Measurements from ENCODE around the gene NPAS3.

Gene NPAS3

GRCh38 chr14:33592297-33592696, 653.6 kb downstream of the NPAS3 start:
- Histone ChIP-seq H3K36me3 (ENCODE audit: insufficient read depth, low read length) (no peaks in the 10 kb centered on the region), H2AFZ (ENCODE audit: low read length) (no peak overlapping the region), H3F3A (ENCODE audit: low read depth) (no peaks in the 10 kb centered on the region), H3K27me3 (ENCODE audit: insufficient read depth, low read length, poor library complexity, severe bottlenecking) (no peaks in the 10 kb centered on the region), H3K4me2 (ENCODE audit: low read depth, low read length, poor library complexity, severe bottlenecking) (no peak overlapping the region), H3K79me2 (ENCODE audit: insufficient read depth, low read length) (no peaks in the 10 kb centered on the region), H3K9ac (ENCODE audit: low read depth, low read length, poor library complexity, severe bottlenecking) (no peak overlapping the region), H4K20me1 (ENCODE audit: insufficient read depth, low read length, poor library complexity, severe bottlenecking) (no peaks in the 10 kb centered on the region), H3K4me3 (ENCODE audit: low read length, poor library complexity, severe bottlenecking) (no peak overlapping the region), H3K4me1 (ENCODE audit: insufficient read depth, low read length, poor library complexity, severe bottlenecking) (peaks cover 8% of the 10 kb centered on the region), H3K9me3 (ENCODE audit: insufficient read depth, low read depth, low read length) (no peaks in the 10 kb centered on the region), H3K9me2 (replicated peaks; ENCODE audit: low read depth, low read length) (no peaks in the 10 kb centered on the region)
- no peak for TF ChIP-seq EZH2phosphoT487 (IDR thresholded peaks at IDR 0.05; ENCODE audit: borderline replicate concordance)
- TF ChIP-seq, protein P1, sequence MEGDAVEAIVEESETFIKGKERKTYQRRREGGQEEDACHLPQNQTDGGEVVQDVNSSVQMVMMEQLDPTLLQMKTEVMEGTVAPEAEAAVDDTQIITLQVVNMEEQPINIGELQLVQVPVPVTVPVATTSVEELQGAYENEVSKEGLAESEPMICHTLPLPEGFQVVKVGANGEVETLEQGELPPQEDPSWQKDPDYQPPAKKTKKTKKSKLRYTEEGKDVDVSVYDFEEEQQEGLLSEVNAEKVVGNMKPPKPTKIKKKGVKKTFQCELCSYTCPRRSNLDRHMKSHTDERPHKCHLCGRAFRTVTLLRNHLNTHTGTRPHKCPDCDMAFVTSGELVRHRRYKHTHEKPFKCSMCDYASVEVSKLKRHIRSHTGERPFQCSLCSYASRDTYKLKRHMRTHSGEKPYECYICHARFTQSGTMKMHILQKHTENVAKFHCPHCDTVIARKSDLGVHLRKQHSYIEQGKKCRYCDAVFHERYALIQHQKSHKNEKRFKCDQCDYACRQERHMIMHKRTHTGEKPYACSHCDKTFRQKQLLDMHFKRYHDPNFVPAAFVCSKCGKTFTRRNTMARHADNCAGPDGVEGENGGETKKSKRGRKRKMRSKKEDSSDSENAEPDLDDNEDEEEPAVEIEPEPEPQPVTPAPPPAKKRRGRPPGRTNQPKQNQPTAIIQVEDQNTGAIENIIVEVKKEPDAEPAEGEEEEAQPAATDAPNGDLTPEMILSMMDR (conservative IDR thresholded peaks at IDR 0.05; ENCODE audit: low read length) = no peak

DNA sequence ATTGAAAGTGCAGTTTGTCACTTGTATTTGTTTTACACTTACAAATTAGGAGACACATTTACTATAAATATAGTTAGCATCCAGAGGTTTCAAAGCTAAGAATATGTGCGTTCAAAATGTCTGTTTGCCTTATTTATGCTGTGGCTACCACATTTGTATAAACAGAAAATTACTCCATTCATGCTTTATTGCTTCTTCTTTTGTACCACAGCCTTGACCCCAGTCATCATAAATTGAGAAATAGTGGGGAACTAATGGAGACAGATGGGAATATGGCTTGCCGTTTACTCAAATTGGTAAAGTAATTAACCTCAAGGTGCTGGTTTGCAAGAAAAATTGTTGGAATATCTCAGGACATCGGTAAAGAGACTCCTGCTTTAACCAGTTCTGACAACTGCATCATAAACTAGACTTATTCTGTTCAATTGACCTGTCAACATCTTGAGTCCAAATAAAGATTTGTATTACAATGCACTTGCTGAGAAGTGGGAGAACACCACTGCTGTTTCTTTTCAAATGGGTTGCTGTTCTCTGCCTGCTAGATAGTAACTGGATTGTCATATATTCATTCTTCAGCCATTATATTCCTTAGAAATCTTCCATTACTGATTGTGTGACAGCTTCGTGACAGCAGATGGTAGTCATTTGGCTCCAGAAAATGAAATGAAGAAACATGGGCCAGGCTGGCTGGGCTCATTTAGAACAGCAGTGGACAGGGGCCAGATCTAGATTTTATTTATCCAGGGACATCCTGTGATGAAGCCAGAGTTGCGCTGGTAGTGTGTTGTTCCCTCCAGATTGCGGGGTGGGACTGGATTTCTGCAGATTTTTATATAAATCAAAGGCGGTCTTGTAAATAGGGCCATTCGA, 657.8 kb downstream of the NPAS3 start:
- no peaks in the 10 kb centered on the region for H3K79me2 ChIP-seq (ENCODE audit: insufficient read depth, low read length)
- TF ChIP-seq, protein P1 (conservative IDR thresholded peaks at IDR 0.05; ENCODE audit: low read length) = no peak
- TF ChIP-seq EZH2phosphoT487 (IDR thresholded peaks at IDR 0.05; ENCODE audit: borderline replicate concordance) = no peak
- no peaks in the 10 kb centered on the region for H3F3A ChIP-seq (ENCODE audit: low read depth)
- no peaks in the 10 kb centered on the region for H4K20me1 ChIP-seq (ENCODE audit: insufficient read depth, low read length, poor library complexity, severe bottlenecking)
- H3K9me3 ChIP-seq (ENCODE audit: insufficient read depth, low read depth, low read length) = no peaks in the 10 kb centered on the region
- H3K4me2 ChIP-seq (ENCODE audit: low read depth, low read length, poor library complexity, severe bottlenecking) = no peak overlapping the region
- H3K9ac ChIP-seq (ENCODE audit: low read depth, low read length, poor library complexity, severe bottlenecking) = no peak overlapping the region
- no peaks in the 10 kb centered on the region for H3K36me3 ChIP-seq (ENCODE audit: insufficient read depth, low read length)
- no peak overlapping the region for H3K4me3 ChIP-seq (ENCODE audit: low read length, poor library complexity, severe bottlenecking)
- H3K4me1 ChIP-seq (ENCODE audit: insufficient read depth, low read length, poor library complexity, severe bottlenecking) = no peaks in the 10 kb centered on the region
- H2AFZ ChIP-seq (ENCODE audit: low read length) = no peak overlapping the region
- no peaks in the 10 kb centered on the region for H3K27me3 ChIP-seq (ENCODE audit: insufficient read depth, low read length, poor library complexity, severe bottlenecking)
- no peaks in the 10 kb centered on the region for H3K9me2 ChIP-seq (replicated peaks; ENCODE audit: low read depth, low read length)

DNA sequence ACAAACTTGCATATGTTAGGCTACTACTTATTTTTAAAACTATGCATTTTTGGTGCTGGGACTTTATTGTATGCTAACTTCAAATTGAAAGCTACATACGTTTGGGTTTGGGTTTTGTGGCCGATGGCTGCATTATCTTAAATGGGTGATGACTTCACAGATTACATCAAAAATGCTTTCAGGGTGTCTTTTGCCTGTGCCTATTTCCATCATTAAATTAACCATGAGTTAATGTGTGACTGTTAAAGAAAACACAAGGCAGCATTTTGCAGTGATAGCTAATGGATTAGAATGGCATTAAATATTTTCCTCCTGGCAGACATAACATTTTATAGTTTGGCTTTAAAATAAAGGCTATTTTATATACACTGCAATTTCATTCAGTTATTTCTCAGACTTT, 659.9 kb downstream of the NPAS3 start:
- Histone ChIP-seq H2AFZ (ENCODE audit: low read length) (no peak overlapping the region), H3K79me2 (ENCODE audit: insufficient read depth, low read length) (no peaks in the 10 kb centered on the region), H3K9ac (ENCODE audit: low read depth, low read length, poor library complexity, severe bottlenecking) (no peak overlapping the region), H3F3A (ENCODE audit: low read depth) (no peaks in the 10 kb centered on the region), H3K9me3 (ENCODE audit: insufficient read depth, low read depth, low read length) (no peaks in the 10 kb centered on the region), H3K4me1 (ENCODE audit: insufficient read depth, low read length, poor library complexity, severe bottlenecking) (no peaks in the 10 kb centered on the region), H3K27me3 (ENCODE audit: insufficient read depth, low read length, poor library complexity, severe bottlenecking) (no peaks in the 10 kb centered on the region), H3K36me3 (ENCODE audit: insufficient read depth, low read length) (no peaks in the 10 kb centered on the region), H3K9me2 (replicated peaks; ENCODE audit: low read depth, low read length) (no peaks in the 10 kb centered on the region), H4K20me1 (ENCODE audit: insufficient read depth, low read length, poor library complexity, severe bottlenecking) (no peaks in the 10 kb centered on the region), H3K4me3 (ENCODE audit: low read length, poor library complexity, severe bottlenecking) (no peak overlapping the region), H3K4me2 (ENCODE audit: low read depth, low read length, poor library complexity, severe bottlenecking) (no peak overlapping the region)
- TF ChIP-seq, protein P1 (conservative IDR thresholded peaks at IDR 0.05; ENCODE audit: low read length) = no peak
- no peak for TF ChIP-seq EZH2phosphoT487 (IDR thresholded peaks at IDR 0.05; ENCODE audit: borderline replicate concordance)

Measured in Loucy (cell line).